HG03103 (cell line): Measurements from ENCODE around the gene TCTN1.
"Not testable (repeated sequence)": the region's sequence is repeated elsewhere in the genome, so short reads cannot be mapped to it uniquely, and the experiment has no call there.

ENCODE experiments used
- ATAC-seq: cut with Tn5 transposase; IDR thresholded peaks from one replicate; pipeline ENCODE4 v1.9.1; 2021; ENCODE audit warnings: low read depth; ENCODE audit not compliant: unreplicated experiment

The TCTN1 gene

DNA sequence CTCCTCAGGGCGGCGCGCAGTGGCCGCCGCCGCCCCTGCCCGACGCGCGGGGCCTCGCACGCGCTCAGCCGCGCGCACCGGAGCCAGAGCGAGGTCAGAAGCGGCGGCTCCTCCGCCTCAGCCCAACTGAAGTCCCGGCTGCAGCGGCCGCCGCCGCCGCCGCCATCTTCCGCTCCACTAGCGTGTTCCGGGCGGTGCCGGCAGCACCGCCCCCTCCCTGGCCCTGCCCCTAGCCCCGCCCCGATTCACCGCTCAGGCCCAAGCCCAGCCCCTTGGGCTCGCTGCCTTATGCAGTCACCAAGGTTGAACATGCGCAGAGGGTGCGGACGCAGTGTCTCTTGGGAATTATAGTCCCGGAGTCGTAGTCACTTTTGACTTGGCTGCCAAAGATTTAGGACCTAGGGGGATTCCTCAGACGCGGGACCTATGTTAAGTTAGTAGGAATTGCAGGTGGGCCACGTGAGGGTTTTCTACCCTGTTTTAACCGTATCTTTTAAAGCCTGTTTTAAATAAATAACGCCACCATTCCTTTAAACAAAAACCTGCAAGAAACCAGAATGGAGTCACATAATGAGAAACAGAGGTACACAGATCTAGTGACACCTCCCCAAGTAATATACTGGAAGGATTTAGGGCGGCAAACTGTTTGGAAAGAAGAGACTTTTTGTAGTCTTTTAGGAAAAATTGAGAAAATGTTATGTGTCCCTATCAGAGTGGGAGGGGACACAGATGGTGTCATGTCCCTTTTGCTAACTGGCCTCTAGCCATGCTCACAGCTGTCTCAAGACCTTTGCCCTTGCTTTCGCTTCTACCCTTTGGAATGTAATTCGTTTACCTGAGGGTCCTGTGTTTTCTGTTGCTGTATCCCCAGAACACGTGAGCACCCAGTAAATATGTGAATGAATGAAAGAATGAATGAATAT, 30.5 kb upstream of the TCTN1 start, which contains the start of gene PPTC7:
Gene PPTC7 (minus strand): TSS at position 182 of the 923 bp plus-strand sequence. CDS start 287 bp downstream, outside the sequence.
- peak; percentile 84 for ATAC-seq

DNA sequence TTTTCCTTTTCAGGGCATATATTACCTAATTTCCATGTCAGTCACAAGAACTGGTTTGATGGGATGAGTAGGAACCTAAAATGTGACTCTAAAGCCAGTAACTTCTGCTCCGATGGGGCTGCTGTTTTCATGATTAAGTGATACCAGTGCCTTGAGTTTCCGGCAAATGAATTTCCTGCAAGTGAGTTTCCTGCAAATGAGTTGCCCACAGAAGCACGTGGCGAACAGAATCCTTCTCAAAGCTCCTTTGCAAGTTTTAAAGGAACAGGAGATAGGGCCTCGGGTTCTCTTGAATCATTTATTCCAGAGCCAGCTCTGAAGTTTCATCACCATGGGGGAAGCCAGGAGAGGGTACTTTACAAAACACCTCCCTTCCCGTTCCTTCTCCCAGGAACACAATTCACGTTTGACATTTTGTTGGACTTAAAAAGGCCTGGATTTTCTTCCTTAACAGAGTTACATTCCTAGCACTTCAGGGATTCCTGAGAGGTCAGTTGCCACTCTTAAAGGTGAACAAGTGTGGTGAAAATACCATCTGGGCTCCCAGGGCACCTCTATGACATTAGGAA, 28.6 kb upstream of the TCTN1 start:
- no peak for ATAC-seq

DNA sequence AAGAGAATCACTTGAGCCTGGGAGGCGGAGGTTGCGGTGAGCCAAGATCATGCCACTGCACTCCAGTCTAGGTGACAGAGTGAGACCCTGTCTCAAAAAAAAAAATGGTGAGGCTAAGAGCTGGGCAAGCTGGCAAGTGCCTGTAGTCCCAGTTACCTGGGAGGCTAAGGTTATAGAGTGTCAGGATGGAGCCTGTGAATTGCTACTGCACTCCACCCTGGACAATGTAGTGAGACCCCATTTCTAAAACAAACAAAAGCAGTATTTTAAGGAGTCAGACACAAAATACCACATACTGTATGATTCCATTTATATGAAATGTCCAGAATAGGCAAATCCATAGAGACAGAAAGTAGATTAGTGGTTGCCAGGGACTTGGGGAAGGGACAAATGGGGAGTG, 26.8 kb upstream of the TCTN1 start:
- not testable (repeated sequence) for ATAC-seq

DNA sequence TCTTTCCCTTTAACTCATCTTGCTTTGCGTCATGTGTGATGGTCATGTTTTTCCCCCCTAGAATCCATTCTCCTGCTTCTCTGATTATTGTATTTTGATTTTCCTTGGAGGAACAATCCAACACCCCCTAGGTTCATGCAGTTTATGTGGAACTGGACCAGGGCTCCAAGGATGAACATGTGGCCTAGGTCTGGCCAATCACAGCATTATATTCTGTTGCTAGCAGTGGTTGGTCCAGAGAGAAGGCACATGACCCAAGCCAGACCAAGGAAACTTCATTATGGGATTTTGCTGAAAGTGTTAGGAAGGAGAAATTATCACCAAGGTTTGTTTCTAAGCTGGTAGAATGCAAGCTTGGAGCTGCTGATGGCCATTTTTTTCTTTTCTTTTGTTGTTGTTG, 23.9 kb upstream of the TCTN1 start:
- no peak for ATAC-seq

DNA sequence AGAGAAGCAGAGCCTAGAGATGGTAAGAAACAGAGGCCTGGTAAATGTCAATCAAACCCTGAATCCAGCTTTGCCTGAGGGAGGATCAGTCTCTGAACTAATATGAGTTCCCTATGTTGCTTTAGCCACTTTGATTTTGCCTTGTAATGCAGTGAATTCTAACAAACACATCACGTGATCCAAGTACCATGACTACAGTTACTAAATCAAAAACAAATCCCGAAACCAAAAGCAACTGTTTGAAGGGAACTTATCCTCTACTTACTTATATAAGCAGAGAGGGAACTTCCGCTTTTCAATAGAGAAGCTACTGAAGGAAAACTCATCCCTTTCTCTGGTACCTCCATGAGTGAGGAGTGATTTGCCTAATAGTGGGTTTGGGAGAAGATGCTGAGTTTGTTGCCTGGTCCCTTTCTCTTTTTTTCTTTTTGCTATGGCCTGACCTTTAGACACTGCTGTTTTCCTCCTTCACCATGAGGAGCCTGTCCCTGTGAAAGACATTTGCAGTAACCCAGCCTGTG, 23.1 kb upstream of the TCTN1 start:
- no peak for ATAC-seq

DNA sequence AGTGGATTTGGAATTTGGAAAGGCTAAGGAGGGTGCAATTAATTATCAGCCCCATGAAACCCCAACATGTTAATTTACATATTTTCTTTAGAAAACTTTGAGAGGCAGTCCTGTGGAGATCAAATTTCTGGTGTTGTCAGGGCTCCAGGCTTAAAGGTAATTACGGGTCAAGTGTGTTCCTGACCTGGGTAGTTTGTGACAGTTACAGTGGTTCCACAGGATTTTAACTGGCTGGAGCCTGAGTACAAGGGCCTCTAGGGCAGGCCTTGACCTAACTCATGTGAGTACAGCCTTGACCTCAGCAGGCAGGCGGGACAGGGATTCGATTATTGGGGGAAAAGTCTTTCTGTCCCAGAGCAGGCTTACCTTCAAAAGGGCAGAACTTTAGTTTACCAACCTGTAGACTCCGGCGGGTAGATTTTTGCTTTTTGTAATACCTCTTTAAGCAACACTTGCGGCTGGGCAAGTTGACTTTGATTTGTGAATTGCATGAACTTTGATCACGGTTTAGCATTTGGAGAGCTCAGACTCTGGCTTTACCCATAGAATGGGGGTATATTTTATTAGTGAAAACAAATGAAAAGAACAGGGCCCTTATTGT, 22.4 kb upstream of the TCTN1 start:
- ATAC-seq: no peak

DNA sequence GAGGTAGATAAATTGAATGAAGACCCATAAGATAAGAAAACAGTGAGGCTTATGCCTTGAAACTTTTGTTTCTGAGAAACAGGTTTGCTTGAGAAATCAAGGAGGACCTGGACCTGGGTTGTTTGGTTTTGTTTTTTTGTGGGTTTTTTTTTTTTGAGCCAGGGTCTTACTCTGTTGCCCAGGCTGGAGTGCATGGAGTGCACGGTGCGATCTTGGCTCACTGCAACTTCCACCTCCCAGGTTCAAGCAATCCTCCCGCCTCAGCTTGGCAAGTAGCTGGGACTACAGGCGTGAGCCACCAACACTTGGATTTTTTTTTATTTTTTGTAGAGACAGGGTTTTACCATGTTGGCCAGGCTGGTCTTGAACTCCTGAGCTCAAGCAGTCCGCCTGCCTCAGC, 21.9 kb upstream of the TCTN1 start:
- no peak for ATAC-seq

DNA sequence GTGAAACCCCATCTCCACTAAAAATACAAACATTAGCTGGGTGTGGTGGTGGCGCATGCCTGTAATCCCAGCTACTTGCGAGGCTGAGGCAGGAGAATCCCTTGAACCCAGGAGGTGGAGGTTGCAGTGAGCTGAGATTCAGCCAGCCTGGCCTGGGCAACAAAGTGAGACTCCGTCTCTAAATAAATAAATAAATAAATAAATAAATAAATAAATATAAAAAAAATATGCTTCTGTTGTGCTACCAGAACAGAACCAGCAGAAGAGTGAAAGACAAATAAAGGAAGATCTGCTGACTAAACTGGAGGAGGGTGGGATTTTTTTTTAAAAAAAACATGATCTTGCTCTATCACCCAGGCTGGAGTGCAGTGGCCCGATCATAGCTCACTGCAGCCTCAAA, 21.0 kb upstream of the TCTN1 start:
- not testable (repeated sequence) for ATAC-seq

DNA sequence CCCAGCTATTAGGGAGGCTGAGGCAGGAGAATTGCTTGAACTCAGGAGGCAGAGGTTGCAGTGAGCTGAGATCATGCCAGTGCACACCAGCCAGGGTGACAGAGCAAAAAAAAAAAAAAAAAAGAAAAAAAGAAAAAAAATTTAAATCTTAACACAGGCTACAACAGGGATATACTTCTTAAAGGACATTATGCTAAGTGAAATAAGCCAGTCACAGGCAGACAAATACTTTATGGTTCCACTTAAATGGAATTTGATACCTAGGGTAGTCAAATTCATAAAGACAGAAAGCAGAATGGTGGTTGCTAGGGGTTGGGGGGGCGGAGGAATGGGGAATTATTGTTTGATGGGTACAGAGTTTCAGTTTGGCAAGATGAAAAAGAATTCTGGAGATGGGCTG, 16.0 kb upstream of the TCTN1 start:
- no peak for ATAC-seq

DNA sequence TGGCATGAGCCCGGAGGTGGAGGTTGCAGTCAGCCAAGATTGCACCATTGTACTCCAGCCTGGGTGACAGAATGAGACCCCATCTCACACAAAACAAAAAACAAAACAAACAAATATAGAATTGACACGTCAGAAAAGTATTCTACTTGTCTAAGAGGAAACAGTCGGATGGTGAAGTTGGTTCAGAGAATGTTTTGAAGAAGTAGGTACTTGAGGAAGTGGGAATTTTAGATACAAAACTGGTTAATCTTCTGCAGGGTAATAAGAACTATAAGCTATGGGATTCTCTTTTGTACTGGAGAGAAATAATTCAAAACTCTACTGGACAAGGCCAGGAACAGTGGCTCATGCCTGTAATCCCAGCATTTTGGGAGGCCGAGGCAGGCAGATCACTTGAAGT, 14.6 kb upstream of the TCTN1 start:
- no peak for ATAC-seq

DNA sequence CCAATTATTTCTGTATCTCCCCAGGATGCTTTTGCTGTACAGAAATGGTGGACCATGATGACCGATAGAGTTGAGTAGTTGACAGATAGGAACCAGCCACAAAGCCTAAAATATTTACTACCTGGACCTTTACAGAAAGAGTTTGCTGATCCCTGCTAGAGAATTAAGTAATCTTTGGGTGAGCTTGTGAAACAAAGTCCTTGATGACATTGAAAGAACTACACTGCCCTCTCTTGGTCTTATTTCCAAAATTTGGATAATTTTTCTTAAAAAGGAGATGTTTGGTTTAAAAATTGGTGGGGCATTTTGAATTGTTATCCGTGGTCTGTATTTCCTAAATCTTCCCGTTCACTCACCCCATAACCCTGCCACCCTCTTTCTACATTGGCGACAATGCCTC, 13.7 kb upstream of the TCTN1 start:
- no peak for ATAC-seq

DNA sequence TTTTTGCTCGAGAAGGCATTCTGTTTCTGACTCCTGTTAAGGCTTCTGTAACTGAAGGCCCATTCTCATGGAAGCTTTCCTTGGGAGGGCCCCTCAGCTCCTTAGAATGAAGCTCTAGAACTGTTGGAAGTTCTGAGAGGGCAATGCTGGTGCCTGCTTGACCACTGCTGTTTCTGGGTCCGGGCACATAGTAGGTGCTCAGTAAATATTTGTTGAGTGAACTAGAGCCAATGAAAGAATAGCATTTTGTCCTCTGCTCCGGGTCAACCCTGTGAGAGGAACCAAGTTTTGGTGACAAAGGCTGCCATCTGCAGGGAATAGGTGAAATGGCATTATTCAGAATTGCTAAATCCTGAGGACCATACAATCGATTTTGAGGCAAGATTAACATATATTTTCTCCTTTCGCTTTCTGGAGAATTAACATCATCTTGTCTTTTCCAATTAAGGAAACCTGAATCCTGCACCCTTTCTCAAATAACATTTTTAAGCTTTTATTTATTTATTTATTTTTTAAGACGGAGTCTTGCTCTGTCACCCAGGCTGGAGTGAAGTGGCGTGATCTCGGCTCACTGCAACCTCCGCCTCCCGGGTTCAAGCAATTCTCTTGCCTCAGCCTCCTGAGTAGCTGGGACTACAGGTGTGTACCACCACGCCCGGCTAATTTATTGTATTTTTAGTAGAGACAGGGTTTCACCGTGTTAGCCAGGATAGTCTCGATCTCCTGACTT, 11.7 kb upstream of the TCTN1 start:
- not testable (repeated sequence) for ATAC-seq

DNA sequence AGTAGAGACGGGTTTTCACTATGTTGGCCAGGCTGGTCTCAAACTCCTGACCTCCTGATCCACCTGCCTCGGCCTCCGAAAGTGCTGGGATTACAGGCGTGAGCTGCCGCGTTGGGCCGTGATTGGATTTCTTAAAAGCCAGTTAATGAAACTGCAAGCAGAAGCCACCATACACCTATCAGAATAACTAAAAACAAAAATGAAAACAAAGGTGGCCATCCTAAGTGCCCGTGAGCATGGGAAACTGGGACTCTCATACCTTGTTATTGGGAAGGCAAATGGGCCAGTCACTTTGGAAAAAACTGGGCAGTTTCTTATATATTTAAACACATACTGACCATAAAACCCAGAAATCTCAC, 7.7 kb upstream of the TCTN1 start:
- no peak for ATAC-seq

DNA sequence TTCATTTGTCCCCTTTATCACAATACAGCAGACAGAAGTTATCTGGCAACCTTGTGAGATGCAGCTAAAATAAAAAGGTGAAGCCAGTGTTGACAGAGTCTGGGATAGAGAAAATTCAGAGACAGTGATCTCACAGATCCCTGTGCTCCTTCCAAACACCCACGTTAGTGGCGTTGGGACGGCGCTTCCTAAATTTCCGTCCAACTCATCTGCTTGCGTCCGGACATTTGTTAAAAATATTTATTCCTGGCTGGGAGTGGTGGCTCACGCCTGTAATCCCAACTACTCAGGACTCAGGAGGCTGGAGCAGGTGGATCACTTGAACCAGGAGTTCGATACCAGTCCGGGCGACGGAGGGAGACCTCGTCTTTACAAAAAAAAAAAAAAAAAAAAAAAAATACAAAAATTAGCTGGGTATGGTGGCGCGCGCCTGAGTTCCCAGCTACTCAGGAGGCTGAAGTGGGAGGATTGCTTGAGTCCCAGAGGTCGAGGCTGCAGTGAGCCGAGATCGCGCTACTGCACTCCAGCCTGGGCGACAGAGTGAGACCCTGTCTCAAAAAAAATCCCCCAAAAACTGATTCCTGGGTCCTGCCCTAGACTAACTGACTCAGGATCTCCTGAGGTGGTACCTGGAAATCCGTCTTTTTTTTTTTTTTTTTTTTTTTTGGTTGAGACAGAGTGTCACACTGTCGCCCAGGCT, 708 bp upstream of the TCTN1 start:
- ATAC-seq: no peak

DNA sequence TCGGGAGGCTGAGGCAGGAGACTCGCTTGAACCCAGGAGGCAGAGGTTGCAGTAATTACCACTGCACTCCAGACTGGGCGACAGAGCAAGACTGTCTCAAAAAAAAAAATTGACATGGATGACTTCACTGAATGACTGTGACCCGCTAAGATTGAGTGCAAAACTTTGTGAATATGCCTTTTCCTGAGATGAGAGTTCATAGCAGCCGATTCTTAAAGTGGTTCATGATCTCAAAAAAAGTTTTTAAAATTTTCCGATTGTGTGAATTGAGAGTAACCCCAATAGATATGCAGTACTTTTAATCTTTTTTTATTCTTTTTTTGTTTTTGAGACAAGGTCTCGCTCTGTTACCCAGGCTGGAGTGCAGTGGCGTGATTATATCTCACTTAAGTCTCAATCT, 1.2 kb downstream of the TCTN1 start:
- no peak for ATAC-seq

DNA sequence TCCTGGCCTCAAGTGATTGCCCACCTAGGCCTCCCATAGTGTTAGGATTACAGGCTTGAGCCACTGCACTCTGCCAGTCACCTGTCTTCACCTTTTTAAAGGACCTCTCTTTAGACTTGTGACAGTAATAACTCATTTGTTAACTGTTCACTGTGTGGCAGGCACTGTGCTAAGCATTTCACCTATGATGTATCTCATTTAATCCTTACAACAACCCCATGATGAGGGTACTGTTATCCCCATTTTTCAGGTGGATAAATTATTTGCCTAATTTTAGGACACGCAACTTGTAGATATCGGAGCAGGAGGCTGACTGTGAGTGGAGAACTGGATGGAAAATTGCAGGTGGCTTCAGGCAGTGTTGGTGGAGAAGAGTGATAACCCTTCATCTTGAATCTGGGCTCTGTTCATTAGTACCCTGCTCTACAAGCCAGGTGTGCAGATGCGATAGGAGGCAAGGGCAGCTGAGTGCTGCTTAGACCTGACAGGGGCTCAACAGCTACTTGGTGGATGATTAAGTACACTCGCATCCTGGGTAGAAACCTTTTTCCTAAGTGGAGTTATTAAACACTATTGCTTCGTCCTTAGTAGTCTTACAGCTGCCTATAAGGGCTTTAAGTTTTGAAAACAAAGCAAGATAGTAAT, 2.7 kb downstream of the TCTN1 start:
- ATAC-seq: no peak

DNA sequence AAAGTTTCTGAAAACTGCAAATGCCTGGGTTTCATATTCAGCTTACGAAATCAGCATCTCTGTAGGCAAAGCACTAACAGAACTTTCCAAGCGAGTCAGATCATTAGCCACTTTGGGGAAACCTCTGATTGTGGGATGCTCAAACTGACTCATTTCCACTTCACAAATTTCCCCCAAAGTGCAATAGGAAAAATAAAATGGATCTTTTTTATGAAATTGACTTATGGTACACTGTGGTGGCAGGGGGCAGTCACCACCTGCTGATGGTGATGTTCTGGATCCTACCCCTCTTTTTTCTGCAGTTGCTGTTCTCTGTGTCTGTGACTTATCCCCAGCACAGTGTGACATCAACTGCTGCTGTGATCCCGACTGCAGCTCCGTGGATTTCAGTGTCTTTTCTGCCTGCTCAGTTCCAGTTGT, 5.6 kb downstream of the TCTN1 start:
- no peak for ATAC-seq

DNA sequence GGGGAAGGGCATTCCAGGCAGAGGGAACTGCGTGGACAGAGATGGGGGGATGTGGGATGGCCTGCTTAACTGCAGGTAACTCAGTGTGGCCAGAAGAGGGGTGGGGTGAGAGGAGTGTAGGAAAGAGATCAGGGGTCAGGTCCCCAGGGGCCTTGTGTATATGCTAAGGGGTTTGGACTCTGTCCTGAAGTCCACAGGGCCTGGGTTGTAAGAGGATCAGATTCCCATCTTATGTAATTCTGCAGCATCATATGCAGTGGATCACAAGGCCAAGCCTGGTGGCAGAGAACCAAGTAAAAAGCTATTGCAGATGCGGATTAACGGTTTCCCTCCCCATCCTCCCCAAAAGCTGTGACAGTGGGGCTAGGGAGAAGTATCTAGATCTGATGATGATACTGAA, 8.7 kb downstream of the TCTN1 start:
- ATAC-seq: no peak

DNA sequence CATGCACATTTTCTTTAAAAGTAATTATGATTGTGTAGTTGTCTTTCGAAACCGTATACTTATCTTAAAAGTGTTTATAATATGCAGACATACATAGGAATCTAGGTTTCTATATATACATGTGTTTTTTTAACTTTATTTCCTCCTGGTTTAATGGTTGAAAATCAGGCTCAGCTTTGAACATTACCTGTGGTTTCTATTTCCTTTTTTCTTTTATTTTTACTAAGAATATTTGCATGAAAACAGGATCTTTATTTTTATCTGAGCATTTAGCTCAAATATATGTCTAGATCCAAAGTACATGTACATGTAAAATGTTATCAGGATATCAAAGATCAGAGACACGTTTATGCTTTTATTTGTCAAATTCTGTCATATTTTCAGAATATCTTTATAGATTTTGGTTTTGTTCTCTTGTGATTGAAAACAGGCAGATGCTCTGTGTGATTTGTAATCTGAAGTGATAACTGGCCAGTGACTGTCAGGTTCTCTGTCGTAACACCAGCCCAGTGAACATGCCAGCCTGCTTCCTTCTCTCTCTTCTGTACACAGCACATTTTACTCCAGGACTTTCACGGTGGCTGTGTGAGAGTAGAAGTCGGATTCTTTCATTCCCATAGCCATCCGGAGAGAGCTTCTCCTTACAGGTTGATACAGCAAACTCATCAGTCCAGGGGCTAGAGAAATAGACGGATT, 13.7 kb downstream of the TCTN1 start:
- ATAC-seq: no peak
